ENCODE results near the gene TFEB.

Gene TFEB

GRCh38 chr6:41735427-41736185, at the start of gene TFEB:
TSS of gene TFEB (minus strand) at chr6:41735608. CDS start at chr6:41691213, 44,395 bp downstream.
- DNase-seq = peak; percentile 88

- DNase-seq = no peak
Measured at GRCh38 chr6:41784581-41785171, 49.3 kb upstream of the TFEB start.

- no peak for DNase-seq
Measured at GRCh38 chr6:41783106-41783780, 47.8 kb upstream of the TFEB start.

- DNase-seq = no peak
Measured at GRCh38 chr6:41781366-41781730, 45.9 kb upstream of the TFEB start.

- peak; percentile 41 for DNase-seq
Measured at GRCh38 chr6:41780551-41781365, 45.4 kb upstream of the TFEB start, which contains the start of gene PRICKLE4. TSS of gene PRICKLE4 (plus strand) at chr6:41780782. CDS start at chr6:41783474, 2,692 bp downstream.

GRCh38 chr6:41779788-41780550, 44.6 kb upstream of the TFEB start, which contains the start of gene FRS3:
TSS of gene FRS3 (minus strand) at chr6:41779900. CDS start at chr6:41776987, 2,913 bp downstream.
- peak; percentile 91 for DNase-seq

- peak; percentile 18 for DNase-seq
Measured at GRCh38 chr6:41779336-41779735, 43.9 kb upstream of the TFEB start.

GRCh38 chr6:41778895-41779294, 43.5 kb upstream of the TFEB start:
- DNase-seq = no peak

- no peak for DNase-seq
Measured at GRCh38 chr6:41777551-41778285, 42.3 kb upstream of the TFEB start.

GRCh38 chr6:41775293-41775882, 40.0 kb upstream of the TFEB start:
- no peak for DNase-seq

GRCh38 chr6:41774841-41775240, 39.4 kb upstream of the TFEB start:
- no peak for DNase-seq

GRCh38 chr6:41771058-41771983, 35.9 kb upstream of the TFEB start:
- no peak for DNase-seq

GRCh38 chr6:41770381-41771057, 35.1 kb upstream of the TFEB start:
- DNase-seq = no peak

GRCh38 chr6:41769376-41769775, 34.0 kb upstream of the TFEB start:
- DNase-seq = no peak

- DNase-seq = no peak
Measured at GRCh38 chr6:41768545-41769308, 33.3 kb upstream of the TFEB start.

- DNase-seq = peak; percentile 96
Measured at GRCh38 chr6:41767112-41767833, 31.9 kb upstream of the TFEB start.

- peak; percentile 25 for DNase-seq
Measured at GRCh38 chr6:41766043-41766664, 30.7 kb upstream of the TFEB start.

Data from EL (cell line).